ENCODE data around the gene THSD7A.

- TF ChIP-seq, protein P1, sequence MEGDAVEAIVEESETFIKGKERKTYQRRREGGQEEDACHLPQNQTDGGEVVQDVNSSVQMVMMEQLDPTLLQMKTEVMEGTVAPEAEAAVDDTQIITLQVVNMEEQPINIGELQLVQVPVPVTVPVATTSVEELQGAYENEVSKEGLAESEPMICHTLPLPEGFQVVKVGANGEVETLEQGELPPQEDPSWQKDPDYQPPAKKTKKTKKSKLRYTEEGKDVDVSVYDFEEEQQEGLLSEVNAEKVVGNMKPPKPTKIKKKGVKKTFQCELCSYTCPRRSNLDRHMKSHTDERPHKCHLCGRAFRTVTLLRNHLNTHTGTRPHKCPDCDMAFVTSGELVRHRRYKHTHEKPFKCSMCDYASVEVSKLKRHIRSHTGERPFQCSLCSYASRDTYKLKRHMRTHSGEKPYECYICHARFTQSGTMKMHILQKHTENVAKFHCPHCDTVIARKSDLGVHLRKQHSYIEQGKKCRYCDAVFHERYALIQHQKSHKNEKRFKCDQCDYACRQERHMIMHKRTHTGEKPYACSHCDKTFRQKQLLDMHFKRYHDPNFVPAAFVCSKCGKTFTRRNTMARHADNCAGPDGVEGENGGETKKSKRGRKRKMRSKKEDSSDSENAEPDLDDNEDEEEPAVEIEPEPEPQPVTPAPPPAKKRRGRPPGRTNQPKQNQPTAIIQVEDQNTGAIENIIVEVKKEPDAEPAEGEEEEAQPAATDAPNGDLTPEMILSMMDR (IDR thresholded peaks at IDR 0.05), result no peak
- TF ChIP-seq POLR2A (IDR thresholded peaks at IDR 0.05), result no peak
These were observed 43.6 kb upstream of the THSD7A start for GRCh38 chr7:11875635-11876034.
